Activated CD8-positive, alpha-beta T cell treated with anti-CD3 and anti-CD28 coated beads, Interleukin-2, amount 10 ng/mL, durations not matched to agents 7 days and 5 days (primary cell): ENCODE data around the gene FAM161A. TPM values are rescaled to one million over a fixed set of nuclear protein-coding genes. Genes with fewer than 3 reads are reported as not detected.
"Not testable (repeated sequence)": the region's sequence is repeated elsewhere in the genome, so short reads cannot be mapped to it uniquely, and the experiment has no call there.

ENCODE experiments used
- ATAC-seq: fragments of 150-1000 bp; cut with Tn5 transposase; one replicate; pipeline ENCODE4 v1.10.0; 2021; ENCODE audit warnings: moderate library complexity
- CTCF ChIA-PET: fragments of 350-600 bp; sonication (Branson Sonifier 250); formaldehyde crosslinking; loops from one replicate; lab custom pipeline; 2021; ENCODE audit warnings: antibody characterized with exemption; lab: Charles Lee
- POLR2A ChIA-PET: fragments of 350-600 bp; sonication (Branson Sonifier 250); formaldehyde crosslinking; loops from one replicate; lab custom pipeline; 2021; ENCODE audit warnings: antibody characterized with exemption; lab: Charles Lee
- DNase-seq: peaks from one replicate; pipeline ENCODE4 v3.0.0-alpha.2; 2020
- H3K27ac Mint-ChIP-seq: one replicate; pipeline ENCODE4 v1.8.0; 2021; ENCODE audit warnings: mild to moderate bottlenecking, mixed read lengths
- H3K27me3 Mint-ChIP-seq: one replicate; pipeline ENCODE4 v1.8.0; 2021; ENCODE audit warnings: low read depth, mixed read lengths
- H3K36me3 Mint-ChIP-seq: one replicate; pipeline ENCODE4 v1.8.0; 2021; ENCODE audit warnings: low read depth, mixed read lengths
- H3K4me1 Mint-ChIP-seq: one replicate; pipeline ENCODE4 v1.8.0; 2021; ENCODE audit warnings: low read depth, mixed read lengths
- H3K4me3 Mint-ChIP-seq: one replicate; pipeline ENCODE4 v1.8.0; 2021; ENCODE audit warnings: mild to moderate bottlenecking, mixed read lengths
- H3K9me3 Mint-ChIP-seq: one replicate; pipeline ENCODE4 v1.8.0; 2022; ENCODE audit warnings: mixed read lengths; ENCODE audit not compliant: insufficient read depth
- total RNA-seq, 2 experiments: library from RNA; stranded (reverse); gene quantifications; one replicate each; pipeline ENCODE4 v1.2.3, GENCODE V29; 2021

FAM161A gene
- total RNA-seq, 2 experiments from 2014 or later, result 4.5 to 5.3 TPM

DNA sequence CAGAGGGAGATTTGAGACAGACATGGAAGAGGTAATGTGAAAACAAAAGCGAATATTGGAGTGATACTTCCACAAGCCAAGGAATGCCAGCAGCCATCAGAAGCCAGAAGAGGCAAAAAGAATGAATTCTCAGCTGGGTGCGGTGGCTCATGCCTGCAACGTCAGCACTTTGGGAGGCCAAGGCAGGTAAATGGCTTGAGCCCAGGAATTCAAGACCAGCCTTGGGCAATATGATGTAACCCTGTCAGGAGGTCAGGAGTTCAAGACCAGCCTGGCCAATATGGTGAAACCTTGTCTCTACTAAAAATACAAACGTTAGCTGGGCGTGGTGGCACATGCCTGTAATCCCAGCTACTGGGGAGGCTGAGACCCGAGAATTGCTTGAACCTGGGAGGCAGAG is 54.8 kb downstream of the FAM161A start:
- no peaks in the 10 kb centered on the region for H3K36me3 Mint-ChIP-seq
- H3K4me3 Mint-ChIP-seq, result no peak overlapping the region
- POLR2A ChIA-PET, result no interaction called here
- no peaks in the 10 kb centered on the region for H3K4me1 Mint-ChIP-seq
- CTCF ChIA-PET, result no interaction called here
- ATAC-seq, result no peak
- DNase-seq, result no peak
- H3K27me3 Mint-ChIP-seq, result peaks cover 16% of the 10 kb centered on the region
- H3K9me3 Mint-ChIP-seq, result no peaks in the 10 kb centered on the region
- H3K27ac Mint-ChIP-seq, result no peak overlapping the region

DNA sequence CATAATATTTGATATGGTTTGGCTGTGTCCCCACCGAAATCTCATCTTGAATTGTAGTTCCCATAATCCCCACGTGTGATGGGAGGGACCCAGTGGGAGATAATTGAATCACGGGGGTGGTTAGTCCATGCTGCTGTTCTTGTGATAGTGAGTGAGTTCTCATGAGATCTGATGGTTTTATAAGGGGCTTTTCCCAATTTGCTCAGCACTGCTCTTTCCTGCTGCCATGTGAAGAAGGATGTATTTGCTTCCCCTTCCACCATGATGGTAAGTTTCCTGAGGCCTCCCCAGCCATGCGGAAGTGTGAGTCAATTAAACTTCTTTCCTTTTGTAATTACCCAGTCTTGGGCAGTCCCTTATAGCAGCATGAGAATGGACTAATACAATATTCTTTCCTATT is 56.4 kb downstream of the FAM161A start:
- peaks cover 13% of the 10 kb centered on the region for H3K27me3 Mint-ChIP-seq
- H3K27ac Mint-ChIP-seq, H3K4me3 Mint-ChIP-seq, H3K36me3 Mint-ChIP-seq, CTCF ChIA-PET, POLR2A ChIA-PET, H3K9me3 Mint-ChIP-seq, ATAC-seq, DNase-seq, H3K4me1 Mint-ChIP-seq: not testable (repeated sequence)

DNA sequence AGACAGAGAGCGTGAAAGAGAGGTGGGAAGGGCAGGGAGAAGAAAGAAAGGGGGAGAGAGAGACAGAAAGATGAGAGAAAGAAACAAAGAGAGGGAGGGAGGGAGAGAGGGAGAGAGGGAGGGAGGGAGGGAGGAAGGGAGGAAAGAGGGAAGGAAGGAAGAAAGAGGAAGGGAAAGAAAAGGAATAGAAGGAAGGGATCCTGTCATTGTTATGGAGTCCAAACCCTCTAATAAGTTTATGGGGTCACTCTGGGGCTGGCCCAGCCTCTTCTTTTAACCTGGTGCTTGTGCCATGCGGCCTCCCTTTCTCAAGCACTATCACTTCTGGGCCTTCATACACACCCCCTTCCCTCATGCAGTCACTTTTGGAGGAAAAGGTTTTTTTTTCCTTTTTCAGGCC is 58.5 kb downstream of the FAM161A start:
- Mint-ChIP-seq H3K27me3 (peaks cover 15% of the 10 kb centered on the region), H3K27ac (no peak overlapping the region), H3K9me3 (no peaks in the 10 kb centered on the region), H3K36me3 (no peaks in the 10 kb centered on the region), H3K4me3 (no peak overlapping the region), H3K4me1 (peaks cover 8% of the 10 kb centered on the region)
- ChIA-PET CTCF (no interaction called here), POLR2A (no interaction called here)
- no peak for DNase-seq
- no peak for ATAC-seq

DNA sequence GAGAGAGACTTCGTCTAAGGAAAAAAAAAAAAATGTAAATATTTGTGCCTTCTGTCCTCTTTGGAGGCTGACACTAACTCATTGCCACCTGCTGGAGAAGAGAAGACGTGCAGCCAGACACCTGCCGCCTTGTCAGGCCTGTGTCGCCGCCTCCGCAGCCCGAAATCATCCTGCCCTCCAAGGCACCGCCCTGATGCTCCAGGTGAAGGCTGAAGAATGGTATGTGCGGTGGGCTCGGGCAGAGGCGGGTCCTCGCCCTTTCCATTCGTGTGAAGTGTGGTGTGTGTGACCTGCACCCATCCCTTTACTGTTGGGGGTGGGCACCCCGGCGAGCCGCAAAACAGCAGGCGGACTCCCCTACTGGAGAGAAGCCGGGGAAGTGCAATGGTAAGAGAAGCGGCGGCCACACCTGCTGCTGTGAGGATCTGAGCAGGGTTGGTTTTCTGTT is 60.4 kb downstream of the FAM161A start:
- ChIA-PET POLR2A (interaction anchor here (0.8 kb wide), 1 partner anchor 20 kb away, joined by 4 read pairs; no protein-coding TSS in a partner anchor), CTCF (interaction anchor here (0.7 kb wide), 1 partner anchor 23 kb away, joined by 3 read pairs; no protein-coding TSS in a partner anchor)
- H3K4me1 Mint-ChIP-seq, result peaks cover 8% of the 10 kb centered on the region

DNA sequence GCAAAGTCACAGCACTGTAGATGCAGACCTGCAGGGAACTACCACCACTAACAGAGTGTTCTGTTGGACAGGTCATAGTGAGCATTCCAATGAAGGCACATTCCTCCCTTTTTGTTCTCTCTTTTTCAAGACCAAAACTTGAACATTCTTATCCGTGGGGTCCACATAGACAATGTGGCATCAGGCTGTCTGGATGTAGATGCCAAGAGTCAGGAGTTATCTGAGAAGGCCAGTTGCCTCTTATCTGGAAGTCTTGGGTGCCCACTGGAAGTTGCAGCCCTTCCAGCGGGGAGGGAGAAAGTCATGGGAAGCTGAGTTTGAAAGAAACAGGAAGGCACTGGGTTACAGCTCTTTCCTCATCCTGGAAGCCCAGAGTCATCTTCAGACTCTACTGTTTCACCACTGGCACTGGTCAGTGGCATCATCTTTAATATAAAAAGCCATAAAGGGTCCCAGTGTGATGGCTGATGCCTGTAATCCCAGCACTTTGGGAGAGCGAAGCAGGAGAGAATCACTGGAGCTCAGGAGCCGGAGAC is 61.4 kb downstream of the FAM161A start:
- Mint-ChIP-seq H3K9me3 (no peaks in the 10 kb centered on the region), H3K4me1 (peaks cover 8% of the 10 kb centered on the region), H3K27me3 (peaks cover 10% of the 10 kb centered on the region), H3K4me3 (no peak overlapping the region), H3K27ac (no peak overlapping the region), H3K36me3 (no peaks in the 10 kb centered on the region)
- POLR2A ChIA-PET, result interaction anchor here (0.6 to 0.8 kb wide), 2 partner anchors 19 to 70 kb away, joined by 4 read pairs; no protein-coding TSS in a partner anchor
- DNase-seq, result no peak
- no peak for ATAC-seq
- CTCF ChIA-PET, result interaction anchor here (0.7 to 1.1 kb wide), 2 partner anchors 24 to 254 kb away, joined by 3 read pairs; no protein-coding TSS in a partner anchor

More for the DNA sequence above, 60.4 kb downstream of the FAM161A start:
- Mint-ChIP-seq H3K27me3 (peaks cover 10% of the 10 kb centered on the region), H3K27ac (no peak overlapping the region), H3K4me3 (peak overlapping the region; percentile 61), H3K36me3 (no peaks in the 10 kb centered on the region), H3K9me3 (no peaks in the 10 kb centered on the region)
- ATAC-seq, result peak; percentile 99
- peak; percentile 82 for DNase-seq

DNA sequence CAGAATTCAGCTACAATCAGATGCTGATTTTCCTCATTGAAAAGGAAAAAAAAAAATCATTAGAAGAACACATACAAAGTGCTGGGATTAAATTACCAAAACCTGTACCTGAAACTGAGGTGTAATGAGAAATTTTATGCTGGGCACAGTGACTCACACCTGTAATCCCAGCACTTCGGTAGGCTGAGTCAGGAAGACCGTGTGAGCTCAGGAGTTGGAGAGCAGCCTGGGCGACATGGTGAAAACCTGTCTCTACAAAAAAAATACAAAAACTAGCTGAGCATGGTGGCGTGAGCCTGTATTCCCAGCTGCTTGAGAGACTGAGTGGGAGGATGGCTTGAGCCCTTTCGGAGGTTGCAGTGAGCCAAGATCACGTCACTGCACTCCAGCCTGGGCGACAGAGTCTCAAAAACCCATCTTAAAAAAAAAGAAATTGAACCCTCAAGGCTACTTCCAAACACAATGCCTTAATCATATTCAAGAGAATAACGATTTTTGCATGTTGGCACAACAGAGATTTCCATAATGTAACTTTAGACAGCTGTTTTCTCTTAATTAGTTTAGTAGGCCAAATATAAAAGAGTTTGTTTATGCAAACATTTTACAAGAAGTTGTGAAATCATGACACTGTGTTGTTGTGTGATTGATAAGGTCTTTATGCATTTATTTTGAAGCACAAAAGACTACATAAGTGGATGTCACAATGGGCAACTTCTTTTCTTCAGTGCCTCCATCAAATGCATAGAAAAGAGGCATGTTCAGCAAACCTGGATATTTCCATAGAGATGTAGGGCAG is 63.9 kb downstream of the FAM161A start:
- ATAC-seq, result no peak
- Mint-ChIP-seq H3K4me1 (peaks cover 8% of the 10 kb centered on the region), H3K27me3 (peaks cover 11% of the 10 kb centered on the region), H3K27ac (no peak overlapping the region), H3K9me3 (no peaks in the 10 kb centered on the region), H3K4me3 (no peak overlapping the region), H3K36me3 (no peaks in the 10 kb centered on the region)
- POLR2A ChIA-PET, result no interaction called here
- CTCF ChIA-PET, result no interaction called here
- DNase-seq, result no peak

DNA sequence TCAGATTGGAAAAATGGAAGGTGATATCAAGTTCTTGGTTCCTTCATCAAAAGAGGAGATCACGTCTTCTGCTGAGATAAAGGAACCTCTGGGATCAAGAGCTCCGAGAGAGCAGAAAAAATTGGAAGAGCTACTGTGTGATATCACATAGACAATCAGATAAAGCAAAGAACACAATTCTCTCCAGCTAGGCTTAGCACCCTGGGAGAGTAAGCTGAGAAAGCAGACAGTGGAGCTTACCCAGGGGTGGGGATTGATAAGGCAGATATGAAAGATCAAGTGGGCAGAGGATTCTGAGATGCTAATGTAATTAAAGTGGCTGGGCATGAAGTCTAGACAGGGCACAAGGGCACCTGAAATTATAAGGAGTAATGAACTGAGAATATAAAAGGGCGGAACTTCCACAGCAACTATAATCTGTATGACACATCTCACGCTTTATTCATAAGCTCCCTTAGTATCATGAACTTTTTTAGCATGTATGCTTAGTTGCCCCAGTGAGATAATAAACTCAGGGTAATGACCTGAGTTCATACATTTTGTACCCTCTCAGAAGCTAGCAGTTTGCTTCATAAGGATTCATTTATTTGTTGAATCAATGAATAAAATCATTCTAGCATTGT is 65.8 kb downstream of the FAM161A start:
- ChIA-PET POLR2A (no interaction called here), CTCF (no interaction called here)
- Mint-ChIP-seq H3K4me1 (no peaks in the 10 kb centered on the region), H3K9me3 (no peaks in the 10 kb centered on the region), H3K4me3 (no peak overlapping the region), H3K27ac (no peak overlapping the region), H3K36me3 (no peaks in the 10 kb centered on the region), H3K27me3 (peaks cover 9% of the 10 kb centered on the region)
- ATAC-seq (no peak), DNase-seq (no peak)

DNA sequence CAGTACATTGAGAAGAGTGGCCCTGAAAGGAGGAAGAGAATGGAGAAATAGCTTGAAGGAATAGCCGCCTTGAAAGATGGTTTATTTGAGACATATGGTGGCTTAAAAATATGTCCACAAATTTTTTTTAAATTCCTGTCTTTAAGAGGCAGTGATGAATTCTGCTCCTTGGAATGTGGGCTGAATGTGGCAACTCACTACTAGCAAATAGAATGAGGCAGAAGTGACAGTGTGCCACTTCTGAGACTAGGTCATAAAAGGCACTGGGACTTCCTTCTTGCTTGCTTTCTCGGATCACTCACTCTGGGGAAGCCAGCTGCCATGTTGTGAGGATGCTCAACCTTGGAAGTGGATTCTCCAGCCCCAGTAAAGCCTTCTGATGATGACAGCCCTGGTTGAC is 67.0 kb downstream of the FAM161A start:
- Mint-ChIP-seq H3K36me3 (no peaks in the 10 kb centered on the region), H3K27me3 (peaks cover 7% of the 10 kb centered on the region), H3K4me3 (no peak overlapping the region), H3K4me1 (no peaks in the 10 kb centered on the region), H3K27ac (no peak overlapping the region), H3K9me3 (no peaks in the 10 kb centered on the region)
- ChIA-PET CTCF (no interaction called here), POLR2A (no interaction called here)
- ATAC-seq (no peak), DNase-seq (no peak)

DNA sequence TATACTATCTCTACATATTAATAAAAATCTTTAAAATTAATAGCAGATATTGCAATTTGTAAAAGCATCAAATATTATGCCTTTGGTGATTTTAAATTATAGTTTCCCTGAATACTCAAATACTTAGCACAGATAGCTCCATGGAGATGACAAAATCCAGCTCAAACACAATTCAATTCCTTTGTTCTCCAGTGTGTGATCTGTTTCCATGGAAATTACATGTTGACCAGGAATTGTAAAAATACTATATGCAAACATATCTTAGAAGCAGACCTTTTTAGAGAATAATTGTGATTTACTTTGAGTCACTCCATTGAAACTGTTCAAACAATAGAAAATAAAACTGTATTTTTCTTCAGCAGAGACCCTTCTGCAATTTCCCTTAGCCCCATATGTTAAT is 68.3 kb downstream of the FAM161A start:
- H3K27ac Mint-ChIP-seq, result no peak overlapping the region
- peaks cover 10% of the 10 kb centered on the region for H3K27me3 Mint-ChIP-seq
- DNase-seq (no peak), ATAC-seq (no peak)
- H3K4me3 Mint-ChIP-seq, result no peak overlapping the region
- ChIA-PET CTCF (no interaction called here), POLR2A (no interaction called here)
- H3K9me3 Mint-ChIP-seq, result peaks cover 5% of the 10 kb centered on the region
- no peaks in the 10 kb centered on the region for H3K36me3 Mint-ChIP-seq
- no peaks in the 10 kb centered on the region for H3K4me1 Mint-ChIP-seq

DNA sequence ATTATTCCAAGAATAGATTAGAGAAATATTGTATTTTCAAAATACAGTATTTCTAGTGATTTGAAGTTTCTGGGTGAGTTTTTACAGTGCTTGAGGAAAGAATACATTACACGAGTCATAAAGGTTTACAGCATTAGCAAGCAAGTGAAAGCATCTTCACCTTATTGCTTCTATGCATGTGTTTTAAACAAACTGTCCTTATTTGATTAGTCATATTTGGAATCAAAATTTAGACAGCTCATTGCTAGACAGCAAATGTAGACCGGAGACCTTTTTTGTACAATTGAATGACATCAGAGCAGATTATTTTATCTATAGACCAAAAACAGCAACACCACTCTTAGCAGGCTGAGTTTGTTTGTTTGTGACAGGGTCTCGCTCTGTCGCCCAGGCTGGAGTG is 69.2 kb downstream of the FAM161A start:
- POLR2A ChIA-PET, result no interaction called here
- no peak for ATAC-seq
- H3K9me3 Mint-ChIP-seq, result peaks cover 9% of the 10 kb centered on the region

DNA sequence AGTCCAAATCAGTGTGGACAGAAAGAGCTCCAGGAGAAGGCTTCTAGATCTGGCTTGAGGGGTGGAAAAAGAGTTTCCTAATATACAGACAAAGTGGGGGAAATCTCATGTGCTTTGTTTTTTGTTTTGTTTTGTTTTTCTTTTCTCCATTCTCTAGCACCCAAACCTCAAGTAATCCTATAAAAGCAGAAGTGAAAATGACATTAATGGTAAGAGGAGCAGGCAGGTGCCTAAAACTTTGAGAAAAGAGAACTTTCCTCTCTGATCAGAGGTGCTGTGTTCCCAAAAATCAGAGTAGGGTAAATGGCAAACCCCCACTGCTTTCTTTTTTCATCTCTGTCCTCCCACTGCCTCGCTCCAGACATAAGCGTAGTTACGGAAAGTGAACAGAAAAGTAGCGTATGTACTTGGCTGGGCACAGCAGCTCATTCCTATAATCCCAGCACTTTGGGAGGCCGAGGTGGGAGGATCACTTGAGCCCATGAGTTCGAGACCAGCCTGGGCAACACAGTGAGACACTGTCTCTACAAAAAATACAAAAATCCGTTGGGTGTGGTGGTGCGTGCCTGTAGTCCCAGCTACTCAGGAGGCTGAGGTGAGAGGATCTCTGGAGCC is 77.8 kb downstream of the FAM161A start:
- peaks cover 8% of the 10 kb centered on the region for H3K9me3 Mint-ChIP-seq
- H3K36me3 Mint-ChIP-seq, result no peaks in the 10 kb centered on the region
- CTCF ChIA-PET, result no interaction called here
- H3K27ac Mint-ChIP-seq, result no peak overlapping the region
- no peak overlapping the region for H3K4me3 Mint-ChIP-seq
- H3K4me1 Mint-ChIP-seq, result no peaks in the 10 kb centered on the region
- ATAC-seq, result no peak
- no peak for DNase-seq
- POLR2A ChIA-PET, result no interaction called here
- H3K27me3 Mint-ChIP-seq, result peaks cover 15% of the 10 kb centered on the region

More for the DNA sequence above, 69.2 kb downstream of the FAM161A start:
- CTCF ChIA-PET, result no interaction called here
- Mint-ChIP-seq H3K4me1 (no peaks in the 10 kb centered on the region), H3K27me3 (peaks cover 11% of the 10 kb centered on the region), H3K36me3 (no peaks in the 10 kb centered on the region), H3K4me3 (no peak overlapping the region), H3K27ac (no peak overlapping the region)
- DNase-seq, result no peak
